T-helper 2 cell (primary cell): Measurements from ENCODE around the gene CPVL.

Source experiments
- DNase-seq, 5 experiments: peaks; one replicate each; pipeline versions ENCODE4 v3.0.0 to v3.0.0-alpha.2; 2012 to 2022

The CPVL gene

DNA sequence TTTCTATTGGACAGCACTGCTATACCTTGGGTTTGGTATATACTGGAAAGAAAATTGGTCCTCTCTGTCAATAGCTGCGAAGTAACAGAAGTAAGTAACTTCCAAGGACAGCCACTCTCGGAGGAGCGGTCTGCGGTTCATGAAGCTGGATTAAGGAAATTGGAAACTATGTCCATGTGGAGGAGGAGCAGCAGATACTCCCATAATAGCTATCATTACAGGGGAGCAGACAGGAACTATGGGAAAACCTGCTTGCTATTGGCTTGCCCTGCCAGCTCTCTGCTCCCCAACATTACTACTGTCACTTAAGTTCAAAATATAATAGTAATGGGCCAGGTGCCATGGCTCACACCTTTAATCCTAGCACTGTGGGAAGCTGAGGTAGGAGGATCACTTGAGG lies 104.3 kb downstream of the CPVL start:
- DNase-seq = no peak

DNA sequence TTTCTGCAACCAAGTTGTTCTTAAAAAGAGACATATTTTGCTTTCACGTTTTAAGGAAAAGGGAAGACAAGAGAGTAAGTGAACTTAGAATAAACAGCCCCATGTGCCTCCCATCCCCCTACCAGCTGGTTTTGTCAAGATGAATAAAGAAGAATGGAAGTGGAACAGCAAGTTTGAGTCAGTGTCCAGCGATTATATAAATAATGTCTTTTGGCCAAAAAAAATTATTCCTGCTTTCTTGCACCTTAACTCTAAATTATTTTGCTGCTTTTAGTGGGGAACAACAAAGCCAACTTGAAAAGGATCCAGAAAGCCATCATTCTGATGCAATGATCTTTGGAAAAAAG lies 105.8 kb downstream of the CPVL start:
- no peak for DNase-seq

DNA sequence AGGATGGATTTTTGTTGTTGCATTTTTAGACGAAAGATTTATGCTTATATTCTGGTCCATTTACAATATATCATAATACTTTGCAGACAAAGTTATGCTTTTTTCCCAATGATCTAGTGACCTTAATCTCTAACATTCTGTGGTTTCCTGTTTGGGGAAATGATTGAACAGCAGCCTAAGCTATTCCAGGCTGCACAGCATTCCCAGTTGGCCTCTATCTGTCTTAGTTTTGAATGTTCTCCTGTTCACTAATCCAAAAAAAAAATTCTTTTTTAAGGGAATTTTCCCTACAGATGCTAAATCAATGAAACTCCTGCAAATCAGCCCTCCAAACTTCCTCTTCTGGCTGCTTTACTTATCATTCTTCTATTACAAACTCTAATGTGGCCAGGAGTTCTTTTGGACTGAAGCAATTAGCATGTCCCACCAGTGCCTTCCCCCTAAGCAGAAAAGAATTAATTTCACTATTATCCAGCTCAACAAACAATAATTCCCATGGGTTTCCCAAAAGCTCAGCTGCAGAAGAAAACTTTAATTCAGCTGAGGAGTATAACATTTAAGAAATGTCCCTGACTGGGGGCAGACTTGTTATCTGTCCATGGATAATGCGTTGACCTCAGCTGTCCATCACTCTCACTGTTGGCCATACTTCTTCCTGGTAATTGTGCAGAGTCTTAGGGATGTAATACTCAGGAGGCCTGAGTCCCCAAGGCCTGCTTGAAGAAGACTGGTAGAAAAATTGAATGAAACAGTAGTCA lies 106.3 kb downstream of the CPVL start:
- DNase-seq = no peak

DNA sequence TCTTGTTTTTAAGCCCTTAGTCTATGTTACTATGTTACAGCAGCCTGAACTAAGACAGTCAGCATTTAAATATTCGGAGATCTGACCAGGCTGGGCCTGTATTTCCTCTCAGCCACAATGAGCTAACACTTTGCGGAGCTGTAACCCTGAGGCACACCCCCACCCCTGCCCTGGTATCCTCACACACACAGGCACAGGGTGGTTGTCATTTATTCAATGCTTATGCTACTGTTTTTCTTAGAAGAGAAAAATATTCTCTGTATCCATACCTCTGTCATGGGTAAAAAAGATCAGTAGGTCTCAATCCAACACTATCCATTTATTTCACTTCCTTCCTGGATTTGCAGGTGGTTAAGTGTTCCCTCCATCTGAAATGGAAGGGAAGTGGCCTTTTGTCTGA lies 107.9 kb downstream of the CPVL start:
- DNase-seq = no peak

DNA sequence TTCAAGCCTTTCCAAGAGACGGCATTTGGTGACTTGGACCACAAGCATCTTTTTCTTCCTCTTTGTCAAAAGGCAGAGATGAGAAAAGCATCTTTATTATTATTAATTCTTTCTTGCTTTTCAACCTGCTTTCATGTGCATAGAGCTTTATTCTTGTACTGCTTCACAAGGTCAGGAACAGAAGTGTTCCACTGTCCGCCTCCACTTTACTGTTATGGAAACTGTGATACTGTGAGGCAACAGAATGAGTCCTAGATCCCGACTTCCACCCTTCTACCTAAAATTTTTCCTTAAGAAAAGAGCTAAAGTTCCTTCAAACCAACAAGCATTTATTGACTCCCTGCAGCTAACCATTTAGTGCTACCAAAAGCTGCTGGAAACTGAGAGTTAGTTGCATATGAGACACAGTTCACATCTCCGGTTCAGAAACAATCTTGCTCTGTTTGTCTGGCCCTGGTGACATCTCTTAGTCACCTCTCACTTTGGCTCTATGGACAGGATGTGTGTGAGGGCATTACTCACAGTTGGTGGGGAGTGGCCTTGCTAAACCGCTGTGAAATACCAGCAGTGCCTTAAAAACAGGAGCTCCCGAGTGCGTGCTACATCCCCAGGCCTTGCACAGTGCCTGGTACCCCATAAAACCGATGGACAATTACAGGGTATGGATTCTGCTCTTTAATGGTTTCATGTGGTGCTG lies 111.1 kb downstream of the CPVL start:
- DNase-seq = peak in 1 of 5 experiments; percentile 43

DNA sequence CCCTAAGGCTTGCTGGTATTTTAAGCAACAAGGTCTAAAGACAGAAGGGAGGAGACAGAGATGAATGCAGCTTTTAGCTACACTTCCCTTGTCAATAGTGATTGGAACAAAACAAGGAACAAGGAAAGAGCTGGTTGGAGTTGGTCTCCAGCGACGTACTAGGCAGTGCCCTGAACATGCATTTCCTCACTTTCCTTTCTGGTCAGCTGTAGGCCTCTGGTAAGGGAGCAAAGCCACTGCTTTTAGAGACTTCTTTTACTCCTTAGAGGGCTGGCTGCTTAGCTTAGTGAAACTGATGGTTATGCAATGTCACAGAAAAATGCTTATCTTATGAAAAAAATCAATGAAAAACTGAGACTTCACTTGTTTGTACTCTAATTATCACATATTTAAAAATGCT lies 112.8 kb downstream of the CPVL start:
- no peak for DNase-seq

DNA sequence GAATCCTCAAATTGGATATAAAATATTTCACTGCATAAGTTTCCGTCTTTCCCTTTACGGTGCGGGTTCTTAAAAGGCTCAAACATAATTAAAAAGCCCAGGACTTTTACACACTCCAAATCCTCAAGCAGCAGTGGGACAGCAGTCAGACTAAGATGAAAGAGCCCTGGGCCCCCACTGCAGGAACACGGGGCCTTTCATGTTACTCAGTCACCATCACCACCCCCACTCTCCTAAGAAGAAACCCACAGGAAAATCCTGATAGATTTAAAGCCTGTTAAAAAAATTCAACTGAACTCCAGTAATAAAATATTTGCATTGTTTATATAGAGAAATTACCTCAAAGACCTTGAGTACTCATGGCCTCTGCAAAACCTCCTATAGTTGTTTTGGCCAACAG lies 114.2 kb downstream of the CPVL start:
- DNase-seq = no peak

DNA sequence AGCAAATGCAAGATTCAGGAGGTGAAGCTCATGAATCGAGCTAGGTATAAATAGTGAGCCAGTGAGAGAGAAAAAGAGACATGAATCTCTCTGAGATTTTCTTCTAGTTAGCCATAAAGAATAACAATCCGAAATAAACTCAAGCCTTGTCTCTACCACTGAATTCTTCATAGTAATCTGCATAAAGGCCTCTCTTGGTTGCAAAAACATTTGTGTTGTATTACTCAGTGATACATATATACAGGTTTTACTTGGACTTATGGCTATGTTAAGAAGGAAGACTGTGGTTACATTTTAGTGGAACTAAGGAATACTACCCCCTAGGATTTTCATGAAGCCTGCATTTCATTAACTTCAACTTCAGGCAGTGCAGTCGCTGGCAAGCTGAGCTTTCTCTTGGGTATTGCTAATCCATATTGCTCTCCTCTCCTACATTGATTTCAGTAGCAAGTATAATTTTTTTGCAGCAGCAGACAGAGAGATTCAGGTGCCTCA lies 115.5 kb downstream of the CPVL start:
- no peak for DNase-seq

DNA sequence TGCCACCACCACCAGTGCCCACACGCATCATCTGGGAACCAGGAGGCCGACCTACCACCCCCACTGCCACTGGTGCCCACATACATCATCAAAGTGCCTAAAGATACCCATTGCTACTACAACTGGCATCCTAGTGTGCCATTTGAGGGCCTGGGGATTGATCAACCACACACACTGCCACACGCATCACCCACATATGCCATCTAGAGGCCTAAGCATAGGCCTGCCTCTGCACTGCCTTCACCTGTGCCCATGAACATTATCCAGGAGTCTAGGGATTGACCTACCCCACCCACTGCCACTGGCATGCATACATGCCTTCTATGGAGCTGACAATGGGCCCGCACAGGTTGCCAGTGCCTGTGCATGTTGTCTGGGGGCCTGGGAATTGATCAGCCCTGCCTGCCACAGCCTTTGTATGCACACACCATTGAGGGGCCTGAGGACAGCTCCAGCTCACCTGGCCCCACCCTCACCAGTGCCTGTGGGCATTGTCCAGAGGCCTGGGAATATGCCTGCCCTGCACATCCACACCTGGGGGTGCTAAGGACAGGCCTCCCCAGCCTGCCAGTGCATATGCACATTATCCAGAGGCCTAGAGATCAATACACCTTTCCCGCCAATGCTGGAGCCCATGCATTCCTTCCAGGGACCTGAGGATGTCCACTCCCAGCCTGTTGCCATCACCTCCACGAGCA lies 123.9 kb downstream of the CPVL start:
- no peak for DNase-seq

DNA sequence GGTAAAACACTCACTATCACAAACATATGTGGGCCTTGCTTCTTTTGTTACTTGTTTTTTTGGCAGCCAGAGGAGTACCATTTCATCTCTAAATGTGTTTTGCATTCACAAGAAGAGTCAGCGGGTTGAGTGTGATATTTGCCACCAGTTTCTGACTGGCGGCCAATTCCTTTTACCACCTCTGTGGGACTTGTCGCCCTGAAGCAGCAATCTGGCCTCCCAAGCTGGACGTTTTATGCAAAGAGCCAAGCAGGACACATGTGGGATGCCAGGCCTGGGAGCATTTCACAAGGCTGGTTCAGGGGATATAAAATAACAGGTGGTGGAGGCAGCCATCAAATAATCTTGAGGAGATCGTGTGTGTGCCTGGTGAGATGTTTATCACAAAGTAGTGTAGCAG lies 126.4 kb downstream of the CPVL start:
- DNase-seq = no peak

DNA sequence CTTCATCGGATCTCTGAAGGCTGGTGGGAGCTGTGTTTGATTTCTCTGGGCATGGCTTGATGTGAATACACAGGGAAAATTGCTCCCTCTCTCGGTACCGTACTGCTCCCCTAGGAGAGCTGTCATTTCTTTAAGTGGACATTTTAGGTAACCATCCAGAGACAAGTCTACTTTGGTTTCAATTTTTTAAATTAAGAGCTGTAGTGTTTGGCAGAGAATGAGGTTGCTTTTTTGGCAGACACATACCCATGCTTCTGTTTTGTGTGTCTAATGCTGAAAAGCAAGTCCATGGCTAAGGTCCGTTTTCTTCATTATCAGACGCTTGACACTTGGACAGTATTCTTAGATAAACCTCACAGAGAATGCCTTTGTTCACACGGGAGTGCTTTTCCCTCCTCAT lies 127.0 kb downstream of the CPVL start:
- DNase-seq = no peak

DNA sequence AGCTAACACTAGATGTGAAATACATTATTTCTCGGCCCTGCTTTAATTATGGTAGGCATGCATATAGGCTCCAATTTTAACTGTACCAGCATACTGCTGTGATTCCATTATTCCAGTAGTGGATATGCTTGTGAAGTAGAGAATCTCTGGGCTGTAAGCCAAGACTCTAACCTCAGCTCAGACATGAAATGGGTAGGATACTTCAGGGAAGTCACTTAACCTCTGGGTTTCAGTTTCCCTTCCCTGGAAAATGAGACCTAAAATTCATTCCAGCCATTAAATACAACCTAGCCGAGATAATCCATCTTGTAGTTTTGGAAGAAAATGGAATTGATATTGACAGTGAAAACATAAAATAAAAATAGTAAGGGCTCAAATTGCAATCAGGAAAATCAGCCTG lies 128.6 kb downstream of the CPVL start:
- DNase-seq = no peak

DNA sequence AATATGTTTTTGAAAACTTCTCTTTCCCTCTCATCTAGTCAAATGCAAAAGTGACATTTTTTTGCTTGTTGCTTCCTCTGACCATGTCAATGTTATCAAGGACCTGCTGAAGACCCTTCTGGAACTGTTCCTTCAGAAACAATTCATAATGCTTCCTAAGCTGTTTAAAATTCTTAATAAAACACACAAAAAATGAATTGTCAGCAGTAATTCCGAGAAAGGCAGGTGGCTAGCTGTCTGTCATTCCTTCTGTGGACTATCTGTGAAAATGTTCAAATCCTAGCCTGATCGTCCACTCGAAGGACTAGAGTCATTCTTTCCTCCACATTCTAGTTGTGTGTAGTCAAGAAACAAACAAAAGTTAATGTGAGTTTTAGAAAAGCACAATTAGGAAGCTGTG lies 131.6 kb downstream of the CPVL start:
- no peak for DNase-seq

DNA sequence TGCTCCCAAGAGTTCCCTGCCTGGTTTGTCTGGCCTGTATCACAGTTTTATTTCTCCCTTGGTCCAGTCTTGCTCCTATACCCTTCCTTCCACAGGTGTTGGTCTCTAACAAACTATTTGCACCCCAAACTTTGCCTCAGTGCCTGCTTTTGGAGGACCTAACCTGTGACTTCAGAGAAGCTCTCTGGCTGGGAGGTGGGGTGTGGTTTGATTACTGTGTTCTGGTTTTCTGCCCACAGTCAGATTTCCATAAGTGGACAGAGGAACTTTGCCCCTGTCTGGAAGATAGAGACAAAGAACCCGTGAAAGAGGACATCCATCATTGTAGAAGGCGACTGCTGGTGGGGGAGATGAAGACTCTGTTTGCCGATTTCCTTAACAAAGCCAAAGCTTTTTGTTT lies 132.4 kb downstream of the CPVL start:
- DNase-seq = no peak

DNA sequence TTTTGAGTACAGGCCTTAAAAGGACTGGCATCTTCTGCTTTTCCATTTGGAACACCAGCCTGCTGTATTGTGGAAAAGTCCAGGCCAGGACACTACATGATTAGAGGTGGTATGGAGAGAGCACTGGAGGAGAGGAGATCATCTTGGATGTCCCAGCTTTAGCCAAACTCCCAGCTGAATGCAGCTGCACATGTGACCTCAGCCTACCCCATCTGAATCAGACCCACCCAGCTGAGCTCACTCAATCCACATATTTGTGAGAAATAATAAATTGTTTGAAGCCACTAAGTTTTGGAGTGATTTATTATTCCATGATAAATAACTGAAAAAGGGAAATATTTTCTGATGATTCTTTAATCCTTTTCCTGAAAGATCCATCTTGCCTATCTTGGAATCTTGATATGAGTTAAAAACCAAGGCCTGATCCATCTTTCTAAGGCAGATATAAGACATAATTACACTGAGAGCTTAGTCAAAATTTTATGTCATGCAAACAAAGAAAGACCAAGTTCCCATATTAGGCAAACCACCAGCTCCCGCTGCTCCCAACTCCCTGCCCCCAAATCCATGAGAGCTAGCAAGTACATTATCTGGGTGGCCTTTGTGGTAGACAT lies 133.1 kb downstream of the CPVL start:
- no peak for DNase-seq

DNA sequence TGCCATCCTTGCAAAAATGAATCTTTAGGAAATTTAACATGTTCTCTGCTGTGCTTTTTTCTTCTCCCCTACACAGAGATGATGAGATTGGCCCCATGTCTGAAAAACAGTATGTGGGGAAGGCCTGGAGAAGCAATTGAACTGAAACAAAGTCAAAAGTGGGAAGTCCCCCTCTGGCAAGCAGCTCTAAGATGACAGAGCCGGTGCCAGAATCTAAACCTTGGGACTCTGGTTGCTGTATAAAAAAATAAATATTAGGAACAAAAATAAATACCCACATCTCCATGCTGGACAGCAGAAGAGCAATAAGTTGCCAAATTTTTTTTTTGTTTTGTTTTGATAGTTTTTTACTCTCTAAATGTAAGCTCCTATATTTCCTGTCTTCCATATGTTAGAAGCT lies 136.4 kb downstream of the CPVL start:
- no peak for DNase-seq

DNA sequence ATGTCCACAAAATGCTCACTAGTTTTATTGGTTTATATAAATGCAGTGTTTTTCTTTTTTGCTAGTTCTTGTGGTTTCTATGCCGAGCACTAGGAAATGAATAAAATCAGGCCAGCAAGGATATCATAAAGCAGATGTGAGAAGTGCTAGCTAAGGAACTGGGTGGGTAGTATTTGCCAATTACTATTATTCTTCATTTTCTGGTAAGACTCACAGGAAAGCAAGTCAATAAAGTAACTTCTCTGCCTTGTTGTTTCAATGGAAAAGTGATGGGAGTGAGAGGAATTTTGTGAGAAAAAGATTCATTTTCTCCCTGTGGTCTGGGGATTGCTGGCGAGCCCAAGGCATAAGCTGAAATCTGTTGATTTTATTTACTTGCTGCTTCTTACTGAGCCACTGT lies 137.7 kb downstream of the CPVL start:
- no peak for DNase-seq

DNA sequence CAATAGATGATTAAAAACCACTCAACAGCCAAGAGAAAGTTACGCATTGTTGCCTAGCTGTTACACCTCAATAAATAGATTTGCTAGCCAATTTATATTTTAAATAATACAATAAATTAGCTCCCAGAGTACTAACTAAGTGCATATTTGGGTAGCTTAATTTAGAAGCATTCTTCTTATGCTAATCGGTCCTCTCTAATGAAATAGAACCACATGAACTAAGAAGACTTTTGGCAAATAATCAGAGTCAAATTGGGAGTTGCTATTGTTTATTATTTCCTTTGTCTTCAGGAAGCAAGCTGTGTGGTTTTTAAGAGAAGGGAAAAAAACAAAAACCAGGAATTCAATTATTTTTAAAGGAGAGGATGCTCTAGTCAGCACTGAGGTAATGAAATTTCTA lies 139.2 kb downstream of the CPVL start:
- DNase-seq = no peak

DNA sequence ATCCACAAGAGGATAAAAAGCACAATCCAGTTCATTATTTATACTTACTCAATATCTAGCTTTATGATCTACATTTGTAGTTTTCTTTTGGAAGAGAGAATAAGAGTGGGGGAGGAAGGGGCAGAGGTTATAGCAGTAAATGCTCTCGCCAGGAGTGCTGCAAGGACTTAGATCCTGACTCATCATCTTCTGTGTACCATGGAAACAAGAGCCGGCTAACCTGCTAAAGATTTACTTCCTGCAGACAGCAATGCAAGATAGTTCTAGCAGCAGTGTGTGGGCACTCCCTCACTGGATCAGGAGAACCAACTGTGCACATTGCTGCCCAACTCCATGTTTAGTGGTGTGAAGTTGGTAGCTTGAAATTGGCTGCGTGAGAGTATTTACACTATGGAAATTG lies 140.5 kb downstream of the CPVL start:
- no peak for DNase-seq

DNA sequence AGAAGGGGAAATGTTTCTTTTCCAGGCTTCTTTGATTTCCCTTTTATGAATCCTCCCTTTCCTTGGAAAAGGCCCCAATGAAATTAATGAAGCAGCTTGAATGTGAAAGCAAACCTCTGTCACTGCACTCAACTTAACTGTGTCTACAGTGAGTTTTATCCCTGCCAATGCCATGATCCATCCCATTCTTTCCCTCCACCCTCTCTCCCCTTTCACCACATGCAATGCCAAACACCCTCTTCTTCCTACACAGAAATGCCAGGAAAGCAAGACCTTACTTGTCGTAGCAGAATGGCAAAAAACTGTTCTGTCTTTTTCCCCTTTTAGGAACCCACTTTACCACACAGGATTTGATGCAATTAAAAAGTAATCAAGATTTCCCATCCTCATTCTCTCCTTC lies 140.9 kb downstream of the CPVL start:
- DNase-seq = no peak

DNA sequence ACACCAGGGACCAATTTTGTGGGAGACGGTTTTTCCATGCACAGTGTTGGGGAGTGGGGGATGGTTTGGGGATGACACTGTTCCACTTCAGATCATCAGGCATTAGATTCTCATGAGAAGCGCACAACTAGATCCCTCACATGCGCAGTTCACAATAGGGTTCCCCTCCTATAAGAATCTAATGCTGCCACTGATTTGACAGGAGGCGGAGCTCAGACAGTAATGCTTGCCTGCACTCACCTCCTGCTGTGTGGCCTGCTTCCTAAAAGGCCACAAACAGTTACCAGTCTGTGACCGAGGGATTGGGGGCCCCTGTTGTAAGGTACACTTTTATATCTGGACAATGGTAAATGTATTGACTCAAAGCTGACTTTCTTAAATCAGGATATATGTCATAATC lies 142.6 kb downstream of the CPVL start:
- no peak for DNase-seq

DNA sequence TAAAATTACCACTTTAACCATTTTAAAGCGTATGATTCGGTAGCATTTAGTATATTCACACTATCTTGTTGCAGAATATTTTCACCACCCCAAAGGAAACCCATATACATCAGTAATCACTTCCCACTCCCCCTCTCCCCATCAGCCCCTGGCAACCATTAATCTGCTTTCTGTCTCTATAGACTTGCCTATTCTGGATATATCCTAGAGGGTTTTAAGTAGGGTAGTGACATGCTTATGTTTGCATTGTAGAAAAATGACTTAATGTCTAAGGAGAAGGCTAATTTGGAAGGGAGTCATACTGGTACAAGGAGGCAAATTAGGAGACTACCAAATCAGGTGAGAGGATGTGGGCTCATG lies 145.6 kb downstream of the CPVL start:
- no peak for DNase-seq

DNA sequence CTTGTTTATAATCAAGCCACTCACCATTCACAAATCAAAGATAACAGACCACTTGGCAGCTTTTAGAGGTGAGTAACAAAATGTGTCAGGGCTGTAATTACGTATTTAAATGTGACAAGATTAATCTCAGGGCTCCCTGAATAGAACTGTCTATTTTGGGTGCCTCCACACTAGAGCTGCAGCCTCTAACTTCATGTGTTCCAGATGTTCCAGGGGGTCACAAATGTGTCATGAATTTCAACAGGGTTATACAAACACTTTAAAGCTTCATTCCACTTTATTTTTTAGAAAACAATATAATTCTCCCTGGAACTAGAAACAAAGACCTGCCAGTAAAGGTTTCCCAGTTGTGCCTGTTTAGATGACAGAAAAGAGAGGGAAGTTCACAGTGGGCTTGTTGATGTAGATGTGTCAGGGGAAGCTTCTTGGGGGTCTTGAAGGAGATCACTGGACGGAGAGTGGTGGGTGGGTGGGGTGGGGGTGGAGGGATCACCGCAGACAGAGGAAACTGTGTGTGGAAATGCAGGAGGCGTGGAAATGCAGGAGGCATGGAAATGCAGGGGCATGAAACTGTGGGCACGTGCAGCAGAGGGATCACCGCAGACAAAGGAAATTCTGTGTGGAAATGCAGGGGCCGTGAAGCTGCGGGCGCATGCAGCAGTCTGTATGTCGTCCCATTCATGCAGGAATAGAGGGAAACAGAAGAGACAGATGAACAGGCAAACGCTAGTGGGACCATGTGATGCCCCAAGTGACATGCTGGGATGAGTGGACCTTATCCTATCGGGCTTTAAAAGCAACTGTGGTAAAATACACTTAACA lies 146.2 kb downstream of the CPVL start:
- DNase-seq = no peak
